Muscle layer of colon (tissue), 2 donors: ENCODE results near the gene HIVEP1.

ENCODE experiments used
- H3K27ac ChIP-seq: one replicate; pipeline ENCODE4 v1.7.0; 2013; ENCODE audit warnings: low read depth, mild to moderate bottlenecking, low read length, moderate library complexity
- H3K27me3 ChIP-seq, 2 donors: one replicate each; pipeline ENCODE4 v1.7.0; 2013; ENCODE audit warnings: low read length in 2 of 2, mild to moderate bottlenecking in 2 of 2; ENCODE audit not compliant: insufficient read depth in 2 of 2, control insufficient read depth in 1 of 2
- H3K36me3 ChIP-seq: one replicate; pipeline ENCODE4 v1.7.0; 2013; ENCODE audit warnings: mild to moderate bottlenecking, low read length; ENCODE audit not compliant: insufficient read depth
- H3K4me1 ChIP-seq: one replicate; pipeline ENCODE4 v1.7.0; 2013; ENCODE audit warnings: mild to moderate bottlenecking, low read length; ENCODE audit not compliant: insufficient read depth
- H3K4me3 ChIP-seq, 2 donors: one replicate each; pipeline ENCODE4 v1.7.0; 2013; ENCODE audit warnings: low read length in 2 of 2, low read depth in 1 of 2, mild to moderate bottlenecking in 1 of 2, moderate library complexity in 1 of 2
- H3K9ac ChIP-seq: one replicate; pipeline ENCODE4 v1.7.0; 2013; ENCODE audit warnings: low read length
- H3K9me3 ChIP-seq: one replicate; pipeline ENCODE4 v1.7.0; 2013; ENCODE audit warnings: mild to moderate bottlenecking, low read length
- donor health status: abdominal sarcoma.
- donor health status: Adenocarcinoma of cecum.

Gene HIVEP1

GRCh38 chr6:12132351-12133222 lies 120.5 kb downstream of the HIVEP1 start:
- Histone ChIP-seq H3K36me3 (no peaks in the 10 kb centered on the region), H3K9me3 (no peaks in the 10 kb centered on the region), H3K9ac (no peak overlapping the region), H3K27ac (no peak overlapping the region), H3K27me3 (no peaks in the 10 kb centered on the region), H3K4me1 (no peaks in the 10 kb centered on the region), H3K4me3 (no peak overlapping the region)

GRCh38 chr6:12134581-12134980 lies 122.5 kb downstream of the HIVEP1 start:
- H3K4me3 ChIP-seq, result no peak overlapping the region
- no peaks in the 10 kb centered on the region for H3K9me3 ChIP-seq

GRCh38 chr6:12134991-12135390 lies 122.9 kb downstream of the HIVEP1 start:
- Histone ChIP-seq H3K27me3 (no peaks in the 10 kb centered on the region), H3K9ac (no peak overlapping the region), H3K36me3 (peaks cover 15% of the 10 kb centered on the region), H3K4me3 (no peak overlapping the region), H3K27ac (no peak overlapping the region), H3K4me1 (no peaks in the 10 kb centered on the region), H3K9me3 (no peaks in the 10 kb centered on the region)

More at GRCh38 chr6:12134581-12134980, 122.5 kb downstream of the HIVEP1 start:
- H3K27ac ChIP-seq, result no peak overlapping the region
- no peak overlapping the region for H3K9ac ChIP-seq
- H3K27me3 ChIP-seq, result no peaks in the 10 kb centered on the region
- H3K4me1 ChIP-seq, result no peaks in the 10 kb centered on the region
- peaks cover 13% of the 10 kb centered on the region for H3K36me3 ChIP-seq

GRCh38 chr6:12136905-12137304 lies 124.8 kb downstream of the HIVEP1 start:
- no peaks in the 10 kb centered on the region for H3K27me3 ChIP-seq
- peaks cover 15% of the 10 kb centered on the region for H3K36me3 ChIP-seq
- no peaks in the 10 kb centered on the region for H3K9me3 ChIP-seq
- H3K4me1 ChIP-seq, result no peaks in the 10 kb centered on the region
- no peak overlapping the region for H3K27ac ChIP-seq
- no peak overlapping the region for H3K9ac ChIP-seq
- H3K4me3 ChIP-seq, result no peak overlapping the region

- Histone ChIP-seq H3K4me1 (no peaks in the 10 kb centered on the region), H3K9ac (no peak overlapping the region), H3K9me3 (no peaks in the 10 kb centered on the region), H3K27ac (no peak overlapping the region), H3K27me3 (no peaks in the 10 kb centered on the region), H3K4me3 (no peak overlapping the region), H3K36me3 (peaks cover 15% of the 10 kb centered on the region)
Measured at GRCh38 chr6:12137480-12137879, 125.4 kb downstream of the HIVEP1 start.

- no peaks in the 10 kb centered on the region for H3K9me3 ChIP-seq
- H3K4me1 ChIP-seq, result no peaks in the 10 kb centered on the region
- H3K36me3 ChIP-seq, result peaks cover 15% of the 10 kb centered on the region
- H3K9ac ChIP-seq, result no peak overlapping the region
- no peak overlapping the region for H3K27ac ChIP-seq
- no peak overlapping the region for H3K4me3 ChIP-seq
- no peaks in the 10 kb centered on the region for H3K27me3 ChIP-seq
Measured at GRCh38 chr6:12138381-12138780, 126.3 kb downstream of the HIVEP1 start.

- no peaks in the 10 kb centered on the region for H3K4me1 ChIP-seq
- no peak overlapping the region for H3K27ac ChIP-seq
- H3K9ac ChIP-seq, result no peak overlapping the region
- peaks cover 15% of the 10 kb centered on the region for H3K36me3 ChIP-seq
- H3K9me3 ChIP-seq, result no peaks in the 10 kb centered on the region
- no peak overlapping the region for H3K4me3 ChIP-seq
- no peaks in the 10 kb centered on the region for H3K27me3 ChIP-seq
Measured at GRCh38 chr6:12138936-12139335, 126.8 kb downstream of the HIVEP1 start.

- Histone ChIP-seq H3K27me3 (no peaks in the 10 kb centered on the region), H3K9ac (no peak overlapping the region), H3K4me3 (no peak overlapping the region), H3K4me1 (no peaks in the 10 kb centered on the region), H3K36me3 (no peaks in the 10 kb centered on the region), H3K27ac (no peak overlapping the region), H3K9me3 (no peaks in the 10 kb centered on the region)
Measured at GRCh38 chr6:12147557-12148316, 135.6 kb downstream of the HIVEP1 start.

- Histone ChIP-seq H3K27ac (no peak overlapping the region), H3K36me3 (no peaks in the 10 kb centered on the region), H3K9me3 (no peaks in the 10 kb centered on the region), H3K4me1 (no peaks in the 10 kb centered on the region), H3K9ac (no peak overlapping the region), H3K4me3 (no peak overlapping the region), H3K27me3 (no peaks in the 10 kb centered on the region)
Measured at GRCh38 chr6:12148317-12148801, 136.2 kb downstream of the HIVEP1 start.

- Histone ChIP-seq H3K27me3 (no peaks in the 10 kb centered on the region), H3K36me3 (no peaks in the 10 kb centered on the region), H3K4me3 (no peak overlapping the region), H3K4me1 (no peaks in the 10 kb centered on the region), H3K27ac (no peak overlapping the region), H3K9me3 (no peaks in the 10 kb centered on the region), H3K9ac (no peak overlapping the region)
Measured at GRCh38 chr6:12148841-12149240, 136.7 kb downstream of the HIVEP1 start.

- Histone ChIP-seq H3K27me3 (no peaks in the 10 kb centered on the region), H3K4me3 (no peak overlapping the region), H3K9ac (no peak overlapping the region), H3K36me3 (no peaks in the 10 kb centered on the region), H3K9me3 (no peaks in the 10 kb centered on the region), H3K4me1 (no peaks in the 10 kb centered on the region), H3K27ac (no peak overlapping the region)
Measured at GRCh38 chr6:12149944-12150510, 137.9 kb downstream of the HIVEP1 start.
